ENCODE data around the gene DLGAP1. TPM values are rescaled to one million over a fixed set of nuclear protein-coding genes. Genes with fewer than 3 reads are reported as not detected.
A peak's percentile ranks its signal among the peaks of the same experiment; 100 is the strongest.

The DLGAP1 gene
- polyA plus RNA-seq, 1 donor from 2014 or later, result 4.5 TPM

- H3K9me2 ChIP-seq (ENCODE audit: insufficient read depth, low read length), result no peaks in the 10 kb centered on the region
- TF ChIP-seq SMC3 (conservative IDR thresholded peaks at IDR 0.05; ENCODE audit: poor library complexity), result no peak
- peak; percentile 57 for TF ChIP-seq MXI1 (conservative IDR thresholded peaks at IDR 0.05; ENCODE audit: poor library complexity, severe bottlenecking)
- peak; percentile 29 for TF ChIP-seq POLR2AphosphoS5 (IDR thresholded peaks at IDR 0.05)
- TF ChIP-seq, protein P1, sequence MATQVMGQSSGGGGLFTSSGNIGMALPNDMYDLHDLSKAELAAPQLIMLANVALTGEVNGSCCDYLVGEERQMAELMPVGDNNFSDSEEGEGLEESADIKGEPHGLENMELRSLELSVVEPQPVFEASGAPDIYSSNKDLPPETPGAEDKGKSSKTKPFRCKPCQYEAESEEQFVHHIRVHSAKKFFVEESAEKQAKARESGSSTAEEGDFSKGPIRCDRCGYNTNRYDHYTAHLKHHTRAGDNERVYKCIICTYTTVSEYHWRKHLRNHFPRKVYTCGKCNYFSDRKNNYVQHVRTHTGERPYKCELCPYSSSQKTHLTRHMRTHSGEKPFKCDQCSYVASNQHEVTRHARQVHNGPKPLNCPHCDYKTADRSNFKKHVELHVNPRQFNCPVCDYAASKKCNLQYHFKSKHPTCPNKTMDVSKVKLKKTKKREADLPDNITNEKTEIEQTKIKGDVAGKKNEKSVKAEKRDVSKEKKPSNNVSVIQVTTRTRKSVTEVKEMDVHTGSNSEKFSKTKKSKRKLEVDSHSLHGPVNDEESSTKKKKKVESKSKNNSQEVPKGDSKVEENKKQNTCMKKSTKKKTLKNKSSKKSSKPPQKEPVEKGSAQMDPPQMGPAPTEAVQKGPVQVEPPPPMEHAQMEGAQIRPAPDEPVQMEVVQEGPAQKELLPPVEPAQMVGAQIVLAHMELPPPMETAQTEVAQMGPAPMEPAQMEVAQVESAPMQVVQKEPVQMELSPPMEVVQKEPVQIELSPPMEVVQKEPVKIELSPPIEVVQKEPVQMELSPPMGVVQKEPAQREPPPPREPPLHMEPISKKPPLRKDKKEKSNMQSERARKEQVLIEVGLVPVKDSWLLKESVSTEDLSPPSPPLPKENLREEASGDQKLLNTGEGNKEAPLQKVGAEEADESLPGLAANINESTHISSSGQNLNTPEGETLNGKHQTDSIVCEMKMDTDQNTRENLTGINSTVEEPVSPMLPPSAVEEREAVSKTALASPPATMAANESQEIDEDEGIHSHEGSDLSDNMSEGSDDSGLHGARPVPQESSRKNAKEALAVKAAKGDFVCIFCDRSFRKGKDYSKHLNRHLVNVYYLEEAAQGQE (IDR thresholded peaks at IDR 0.05; ENCODE audit: borderline replicate concordance), result peak; percentile 31
- peaks cover 23% of the 10 kb centered on the region for H3K79me2 ChIP-seq (replicated peaks; ENCODE audit: insufficient read depth, low read length)
- H4K20me1 ChIP-seq (ENCODE audit: insufficient read depth), result no peaks in the 10 kb centered on the region
- peak overlapping the region; percentile 86 for H3K4me2 ChIP-seq (ENCODE audit: low read length)
- no peaks in the 10 kb centered on the region for H3K36me3 ChIP-seq (ENCODE audit: insufficient read depth, low read length)
- H2AFZ ChIP-seq (ENCODE audit: low read depth, low read length), result peak overlapping the region; percentile 72
- H3K4me3 ChIP-seq (ENCODE audit: low read length), result peak overlapping the region; percentile 87
- no peaks in the 10 kb centered on the region for H3F3A ChIP-seq (ENCODE audit: insufficient read depth, low read length, poor library complexity, severe bottlenecking)
- H3K27me3 ChIP-seq (ENCODE audit: insufficient read depth, low read depth, low read length), result peaks cover 46% of the 10 kb centered on the region
- no peaks in the 10 kb centered on the region for H3K9me3 ChIP-seq (ENCODE audit: low read length)
- H3K27ac ChIP-seq (ENCODE audit: low read length), result no peak overlapping the region
- H3K9ac ChIP-seq (ENCODE audit: low read length), result peak overlapping the region; percentile 54
Measured at GRCh38 chr18:3447895-3448837, 1006.9 kb downstream of the DLGAP1 start.

GRCh38 chr18:3447068-3447894, 1007.8 kb downstream of the DLGAP1 start:
- Histone ChIP-seq H3F3A (ENCODE audit: insufficient read depth, low read length, poor library complexity, severe bottlenecking) (no peaks in the 10 kb centered on the region), H3K27ac (ENCODE audit: low read length) (no peak overlapping the region), H3K4me3 (ENCODE audit: low read length) (peak overlapping the region; percentile 87), H3K9ac (ENCODE audit: low read length) (peak overlapping the region; percentile 54), H3K27me3 (ENCODE audit: insufficient read depth, low read depth, low read length) (peaks cover 37% of the 10 kb centered on the region), H3K79me2 (replicated peaks; ENCODE audit: insufficient read depth, low read length) (peaks cover 14% of the 10 kb centered on the region), H2AFZ (ENCODE audit: low read depth, low read length) (peak overlapping the region; percentile 72), H3K36me3 (ENCODE audit: insufficient read depth, low read length) (no peaks in the 10 kb centered on the region), H4K20me1 (ENCODE audit: insufficient read depth) (no peaks in the 10 kb centered on the region), H3K4me2 (ENCODE audit: low read length) (peak overlapping the region; percentile 86), H3K9me2 (ENCODE audit: insufficient read depth, low read length) (no peaks in the 10 kb centered on the region), H3K9me3 (ENCODE audit: low read length) (no peaks in the 10 kb centered on the region)
- TF ChIP-seq MXI1 (conservative IDR thresholded peaks at IDR 0.05; ENCODE audit: poor library complexity, severe bottlenecking), result no peak
- no peak for TF ChIP-seq RAD21 (conservative IDR thresholded peaks at IDR 0.05)
- no peak for TF ChIP-seq SMC3 (conservative IDR thresholded peaks at IDR 0.05; ENCODE audit: poor library complexity)
- TF ChIP-seq CTCF (IDR thresholded peaks at IDR 0.05; ENCODE audit: poor library complexity, severe bottlenecking), result no peak

Small RNAs within 50 kb of the gene (small RNA-seq; reads per million reads assigned to genes)
- gene AP005208.1 (0 reads per million in 3 experiments), gene AP005403.1 (0 reads per million in 3 experiments), gene MIR6718 (0 to 0.03 (median 0) reads per million in 3 experiments), gene RN7SL39P (0 reads per million in 3 experiments), gene RNU6-831P (0 reads per million in 3 experiments)

Data from neural cell (in vitro differentiated cells).